ENCODE measurements around the gene PRDM5. TPM values are rescaled to one million over a fixed set of nuclear protein-coding genes. Genes with fewer than 3 reads are reported as not detected.

Gene PRDM5
- total RNA-seq: 1 to 10 TPM; 2.2 to 3.4 (median 2.6) TPM
- under 1 TPM; 0.56 to 0.96 (median 0.96) TPM for polyA plus RNA-seq
- long read RNA-seq, donor 1, partial matches to known transcripts: 1 of 3 reads
- long read RNA-seq, donor 1, other reads (novel, unspliced or antisense): 1 of 3 reads
- long read RNA-seq, donor 2, partial matches to known transcripts: 0 of 4 reads
- long read RNA-seq, donor 2, other reads (novel, unspliced or antisense): 2 of 4 reads

- H3K27ac ChIP-seq: peak within 1 kb of the TSS; percentile 83
- peak within 1 kb of the TSS; percentile 90 for H3K4me3 ChIP-seq
- peaks cover 22% of the 10 kb centered on the region for H3K4me1 ChIP-seq
- no peaks in the 10 kb centered on the region for H3K9me3 ChIP-seq
- ATAC-seq (peak; percentile 51 to 79 (median 74)), DNase-seq (peak; percentile 72 to 75)
- no peaks in the 10 kb centered on the region for H3K36me3 ChIP-seq (ENCODE audit: insufficient read depth in 1 of 2, low read depth in 1 of 2)
- no peak for TF ChIP-seq CTCF (IDR thresholded peaks at IDR 0.05)
- WGBS, 3 donors: 0% methylated on average over 53 to 86 of the region's 86 CpGs
- no peaks in the 10 kb centered on the region for H3K27me3 ChIP-seq (ENCODE audit: insufficient read depth in 3 of 3, low read length in 2 of 3)
- intact Hi-C loops (cut with DNase I): loop anchor here in 1 of 2 donors (10.0 kb wide), 1 partner anchor 152 kb away; the partner anchor contains the start of gene NDNF
Observed at GRCh38 chr4:120922381-120923206, at the start of gene PRDM5. TSS of gene PRDM5 (minus strand) at chr4:120922726. CDS start at chr4:120922608, 118 bp downstream.

- H3K9me3 ChIP-seq: no peaks in the 10 kb centered on the region
- no peaks in the 10 kb centered on the region for H3K36me3 ChIP-seq (ENCODE audit: insufficient read depth in 1 of 2, low read depth in 1 of 2)
- no peak overlapping the region for H3K27ac ChIP-seq
- no peak for TF ChIP-seq CTCF (IDR thresholded peaks at IDR 0.05)
- H3K27me3 ChIP-seq (ENCODE audit: insufficient read depth in 3 of 3, low read length in 2 of 3): no peaks in the 10 kb centered on the region
- no peaks in the 10 kb centered on the region for H3K4me1 ChIP-seq
- no peak for ATAC-seq
- intact Hi-C loops (cut with DNase I): no loop called here
- DNase-seq: no peak
- H3K4me3 ChIP-seq: no peak overlapping the region
- 33 to 47% (median 44%) methylated on average over 1 of the region's 1 CpG for WGBS, 3 donors
Observed at GRCh38 chr4:120971884-120972283, 49.4 kb upstream of the PRDM5 start.

- peaks cover 0 to 2% (median 0%) of the 10 kb centered on the region in 3 donors for H3K27me3 ChIP-seq (ENCODE audit: insufficient read depth in 3 of 3, low read length in 2 of 3)
- no peaks in the 10 kb centered on the region for H3K4me1 ChIP-seq
- DNase-seq: no peak
- H3K4me3 ChIP-seq: no peak overlapping the region
- no peaks in the 10 kb centered on the region for H3K36me3 ChIP-seq (ENCODE audit: insufficient read depth in 1 of 2, low read depth in 1 of 2)
- no peak overlapping the region for H3K27ac ChIP-seq
- TF ChIP-seq CTCF (IDR thresholded peaks at IDR 0.05): no peak
- WGBS, 3 donors: 69 to 80% (median 72%) methylated on average over 4 of the region's 4 CpGs
- intact Hi-C loops (cut with DNase I): no loop called here
- no peak for ATAC-seq
- H3K9me3 ChIP-seq: no peaks in the 10 kb centered on the region
Observed at GRCh38 chr4:120965938-120966337, 43.4 kb upstream of the PRDM5 start.

GRCh38 chr4:120964596-120964995, 42.1 kb upstream of the PRDM5 start:
- DNase-seq (no peak), ATAC-seq (no peak)
- no peak overlapping the region for H3K27ac ChIP-seq
- TF ChIP-seq CTCF (IDR thresholded peaks at IDR 0.05): no peak
- H3K36me3 ChIP-seq (ENCODE audit: insufficient read depth in 1 of 2, low read depth in 1 of 2): no peaks in the 10 kb centered on the region
- H3K9me3 ChIP-seq: no peaks in the 10 kb centered on the region
- H3K4me1 ChIP-seq: no peaks in the 10 kb centered on the region
- intact Hi-C loops (cut with DNase I): no loop called here
- 31 to 42% (median 36%) methylated on average over 1 of the region's 1 CpG for WGBS, 3 donors
- no peak overlapping the region for H3K4me3 ChIP-seq
- H3K27me3 ChIP-seq (ENCODE audit: insufficient read depth in 3 of 3, low read length in 2 of 3): peaks cover 0 to 2% (median 0%) of the 10 kb centered on the region in 3 donors
